ENCODE measurements around the gene BTBD16.

The BTBD16 gene

GRCh38 chr10:122323941-122324675 lies 53.0 kb downstream of the BTBD16 start:
- no peak for DNase-seq

GRCh38 chr10:122325235-122325634 lies 54.1 kb downstream of the BTBD16 start:
- no peak for DNase-seq

GRCh38 chr10:122326385-122326784 lies 55.3 kb downstream of the BTBD16 start:
- no peak for DNase-seq

- DNase-seq: no peak
Measured at GRCh38 chr10:122326806-122327205, 55.7 kb downstream of the BTBD16 start.

- DNase-seq: no peak
Measured at GRCh38 chr10:122327237-122328206, 56.4 kb downstream of the BTBD16 start.

- DNase-seq: no peak
Measured at GRCh38 chr10:122328676-122329075, 57.6 kb downstream of the BTBD16 start.

- no peak for DNase-seq
Measured at GRCh38 chr10:122329416-122329815, 58.3 kb downstream of the BTBD16 start.

- no peak for DNase-seq
Measured at GRCh38 chr10:122331100-122331499, 60.0 kb downstream of the BTBD16 start.

- DNase-seq: no peak
Measured at GRCh38 chr10:122331615-122332446, 60.7 kb downstream of the BTBD16 start.

GRCh38 chr10:122333037-122333436 lies 61.9 kb downstream of the BTBD16 start:
- no peak for DNase-seq

- DNase-seq: no peak
Measured at GRCh38 chr10:122336332-122336731, 65.2 kb downstream of the BTBD16 start.

GRCh38 chr10:122336961-122337360 lies 65.9 kb downstream of the BTBD16 start:
- no peak for DNase-seq

GRCh38 chr10:122338609-122339441 lies 67.7 kb downstream of the BTBD16 start:
- no peak for DNase-seq

GRCh38 chr10:122341141-122341810 lies 70.2 kb downstream of the BTBD16 start:
- DNase-seq: no peak

GRCh38 chr10:122342293-122343134 lies 71.4 kb downstream of the BTBD16 start:
- no peak for DNase-seq

GRCh38 chr10:122343135-122343800 lies 72.2 kb downstream of the BTBD16 start:
- no peak for DNase-seq

- no peak for DNase-seq
Measured at GRCh38 chr10:122343936-122344335, 72.8 kb downstream of the BTBD16 start.

GRCh38 chr10:122344741-122345258 lies 73.7 kb downstream of the BTBD16 start:
- no peak for DNase-seq

GRCh38 chr10:122346326-122346950 lies 75.3 kb downstream of the BTBD16 start:
- DNase-seq: no peak
